Measurements from ENCODE around the gene TANGO6. TPM values are rescaled to one million over a fixed set of nuclear protein-coding genes. Genes with fewer than 3 reads are reported as not detected.

The TANGO6 gene
- total RNA-seq, 1 donor from 2014 or later = 31.0 TPM

DNA sequence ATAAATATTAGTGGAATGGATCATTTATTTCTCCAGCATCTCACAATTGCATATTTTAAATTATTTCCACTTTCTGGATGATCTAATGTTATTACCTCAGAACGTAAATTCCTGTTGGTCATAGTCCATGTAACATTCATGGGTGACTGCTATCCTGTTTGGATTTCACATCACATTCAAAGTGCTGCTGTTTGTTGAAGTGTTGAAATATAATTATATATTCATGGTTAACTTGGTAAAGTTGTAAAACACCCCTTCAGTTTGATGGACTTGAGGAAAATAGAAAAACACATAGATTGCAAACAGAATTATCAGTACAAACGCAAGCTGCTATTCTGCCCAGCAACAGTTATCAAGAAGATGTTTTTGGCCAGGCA lies 59.6 kb downstream of the TANGO6 start:
- FAIRE-seq (no peak), DNase-seq (ENCODE audit: low spot score in 2 of 2) (no peak)

DNA sequence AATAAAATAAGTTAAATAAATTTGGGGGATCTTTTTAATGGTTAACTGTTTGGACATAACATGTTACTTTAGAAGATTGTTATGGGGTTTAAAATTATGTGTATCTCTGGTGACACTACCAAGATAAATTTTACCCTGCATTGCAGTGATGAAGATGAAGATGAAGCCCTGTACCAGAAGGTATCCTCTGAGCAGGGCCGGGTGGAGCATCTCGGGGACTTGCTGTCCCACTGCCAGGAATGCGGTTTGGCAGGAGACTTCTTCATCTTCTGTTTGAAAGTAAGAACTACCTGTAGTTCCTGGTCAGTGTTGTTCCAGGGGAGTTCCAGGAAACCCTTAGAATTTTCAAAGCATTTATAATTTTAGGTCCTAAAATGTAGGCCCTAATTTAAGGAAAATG lies 64.0 kb downstream of the TANGO6 start:
- DNase-seq (ENCODE audit: low spot score in 2 of 2) (no peak), FAIRE-seq (no peak)

DNA sequence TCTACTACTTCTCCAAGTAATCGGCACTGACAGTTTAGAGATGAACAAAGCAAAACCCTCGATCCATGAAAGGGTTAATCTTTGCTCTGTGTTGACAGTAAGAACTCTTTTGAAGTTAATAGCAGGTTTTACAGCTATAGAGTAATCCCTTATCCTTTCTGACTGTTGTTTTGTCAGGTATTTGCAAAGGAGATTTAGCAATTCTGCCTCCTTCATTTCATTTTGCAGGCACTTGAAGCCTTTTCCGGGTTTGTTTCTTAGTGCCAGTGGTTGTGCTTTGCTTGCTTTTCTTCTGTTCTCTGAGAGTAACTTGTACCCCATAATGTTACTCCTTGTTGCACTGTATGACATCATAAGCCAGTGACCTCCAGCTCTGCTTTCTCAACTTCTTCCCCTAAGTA lies 64.5 kb downstream of the TANGO6 start:
- DNase-seq (ENCODE audit: low spot score in 2 of 2) (no peak), FAIRE-seq (no peak)

DNA sequence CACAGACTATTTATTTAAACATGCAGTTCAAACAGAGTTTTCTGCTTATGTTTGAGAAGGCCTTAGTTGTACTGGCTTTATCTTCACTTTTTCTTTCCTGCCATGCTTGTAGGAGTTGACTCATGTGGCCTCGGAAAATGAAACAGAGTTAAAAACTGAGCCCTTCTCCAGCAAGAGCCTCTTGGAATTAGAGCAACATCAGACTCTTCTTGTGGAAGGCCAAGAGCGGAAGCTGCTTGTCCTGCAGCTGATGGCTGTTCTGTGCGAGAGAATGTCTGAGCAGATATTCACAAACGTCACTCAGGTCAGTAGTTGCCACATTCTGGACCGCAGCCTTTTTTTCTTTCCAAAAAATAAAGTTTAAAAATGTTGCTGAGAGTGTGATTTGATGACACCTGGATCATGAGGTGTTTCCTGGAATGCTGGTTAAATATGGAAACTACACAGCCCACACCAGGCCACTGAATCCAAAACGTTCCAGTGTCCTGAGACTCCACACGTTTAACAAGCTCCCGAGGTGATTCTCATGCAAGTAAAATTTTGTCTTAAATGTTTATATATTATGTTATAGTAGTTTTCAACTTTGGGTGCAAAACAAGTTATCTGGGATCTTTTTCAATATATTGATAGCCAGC lies 65.9 kb downstream of the TANGO6 start:
- no peak for FAIRE-seq
- DNase-seq (ENCODE audit: low spot score in 2 of 2) = no peak

DNA sequence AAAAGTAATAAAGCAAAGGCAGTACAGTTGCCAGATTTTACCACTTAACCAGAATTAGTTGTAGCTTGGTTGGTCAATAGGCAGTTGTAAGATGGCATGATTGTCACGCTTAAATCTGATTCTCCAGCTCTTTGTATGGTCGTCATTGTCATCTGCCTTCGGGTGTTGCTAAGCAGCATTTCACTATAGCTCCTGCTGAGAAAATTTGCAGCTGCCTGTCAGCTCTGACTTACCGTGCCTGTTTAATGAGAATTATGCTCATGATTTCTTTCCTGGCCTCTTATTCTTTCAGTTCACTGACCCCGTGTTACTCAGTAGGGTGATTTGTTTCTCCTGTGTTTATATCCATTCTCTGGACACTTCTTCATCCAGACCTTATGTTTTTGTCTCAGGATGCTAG lies 66.7 kb downstream of the TANGO6 start:
- no peak for FAIRE-seq

DNA sequence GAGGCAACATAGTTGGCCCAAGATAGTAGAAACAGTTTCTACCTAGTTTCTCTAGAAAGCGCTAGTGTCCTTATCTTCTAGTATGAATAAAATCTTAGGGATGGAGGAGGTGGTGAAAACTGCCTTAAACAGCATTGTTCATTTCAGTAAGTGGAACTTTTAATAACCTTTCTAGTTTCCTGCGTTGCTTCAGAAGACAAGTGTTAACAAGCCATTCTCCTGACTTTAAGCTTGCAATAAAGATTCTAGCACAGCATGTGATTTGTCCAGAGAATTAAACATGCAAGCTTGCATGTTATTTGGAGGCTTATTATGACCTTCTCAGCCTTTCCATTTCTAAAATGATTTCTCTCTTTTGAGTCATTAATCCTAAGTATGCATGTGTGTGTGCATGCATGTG lies 72.3 kb downstream of the TANGO6 start:
- no peak for FAIRE-seq
- no peak for DNase-seq (ENCODE audit: low spot score in 2 of 2)

More for the DNA sequence above, 66.7 kb downstream of the TANGO6 start:
- DNase-seq (ENCODE audit: low spot score in 2 of 2) = no peak

DNA sequence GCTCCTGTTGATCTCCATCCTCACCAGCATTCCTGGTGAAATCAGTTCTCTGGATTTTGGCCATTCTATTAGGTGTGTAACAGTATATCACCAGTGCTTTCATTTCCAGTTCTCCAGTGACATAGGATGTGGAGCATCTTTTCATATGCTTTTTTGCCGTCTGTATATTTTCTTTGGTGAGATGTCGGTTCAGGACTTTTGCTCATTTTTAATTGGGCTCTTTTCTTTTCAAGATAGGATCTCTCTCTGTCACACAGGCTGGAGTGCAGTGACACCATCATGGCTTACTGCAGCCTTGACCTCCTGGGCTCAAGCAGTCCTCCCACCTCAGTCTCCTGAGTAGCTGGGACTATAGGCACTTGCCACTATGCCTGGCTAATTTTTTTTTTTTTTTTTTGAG lies 74.2 kb downstream of the TANGO6 start:
- FAIRE-seq (no peak), DNase-seq (ENCODE audit: low spot score in 2 of 2) (no peak)

DNA sequence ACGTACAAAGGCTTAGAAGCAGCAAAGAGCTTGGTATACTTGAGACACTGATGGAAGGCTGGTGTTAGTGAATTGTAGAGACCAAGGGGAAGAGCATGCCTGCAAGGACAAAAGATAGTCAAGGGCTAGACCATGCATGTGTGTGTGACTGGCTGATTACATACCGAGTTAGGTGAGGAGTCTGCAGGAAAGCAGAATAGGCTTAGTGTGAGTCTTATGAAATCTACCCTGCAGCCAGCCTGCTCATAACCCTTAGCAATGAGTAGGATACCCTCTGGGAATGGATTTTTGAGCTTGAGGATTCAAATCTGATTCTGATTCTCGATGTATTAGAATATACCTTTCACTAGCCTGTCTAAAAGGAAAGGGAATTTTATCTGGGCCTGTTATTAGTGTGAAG lies 77.0 kb downstream of the TANGO6 start:
- FAIRE-seq (no peak), DNase-seq (ENCODE audit: low spot score in 2 of 2) (no peak)

DNA sequence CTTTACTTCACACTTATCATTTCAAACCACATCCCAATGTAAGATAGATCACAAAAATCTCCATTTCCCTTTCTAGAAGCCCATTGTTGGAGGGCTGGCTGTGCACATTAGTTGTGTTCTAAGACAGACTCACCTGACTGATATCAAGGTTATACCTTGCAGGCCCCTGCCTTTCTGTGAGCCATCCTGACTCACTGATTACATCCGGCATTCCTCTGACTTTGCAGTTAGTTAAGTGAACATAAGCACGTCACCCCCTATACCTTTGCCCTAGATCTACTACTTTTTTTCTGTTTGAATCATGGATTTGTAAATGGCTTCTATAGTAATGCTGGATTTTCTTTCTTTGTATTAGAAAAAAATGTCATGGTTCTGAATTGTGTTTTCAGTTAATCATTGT lies 78.3 kb downstream of the TANGO6 start:
- no peak for FAIRE-seq
- DNase-seq (ENCODE audit: low spot score in 2 of 2) = no peak

DNA sequence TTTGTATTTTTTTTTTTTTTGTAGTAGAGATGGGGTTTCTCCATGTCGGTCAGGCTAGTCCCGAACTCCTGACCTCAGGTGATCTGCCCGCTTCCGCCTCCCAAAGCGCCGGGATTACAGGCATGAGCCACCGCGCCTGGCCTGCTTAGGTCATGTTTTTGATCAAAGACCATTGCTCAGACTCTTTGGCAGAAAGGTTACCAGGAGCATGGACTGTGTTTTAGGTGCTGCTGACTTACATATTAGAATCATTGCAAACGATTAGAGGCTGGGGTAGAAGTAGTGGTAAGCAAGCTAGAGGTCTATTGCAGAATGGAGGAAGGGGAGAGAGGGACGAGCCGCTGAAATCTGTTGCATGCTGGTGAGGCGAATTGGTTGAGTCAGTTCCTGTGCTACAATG lies 79.8 kb downstream of the TANGO6 start:
- FAIRE-seq = no peak
- no peak for DNase-seq (ENCODE audit: low spot score in 2 of 2)

DNA sequence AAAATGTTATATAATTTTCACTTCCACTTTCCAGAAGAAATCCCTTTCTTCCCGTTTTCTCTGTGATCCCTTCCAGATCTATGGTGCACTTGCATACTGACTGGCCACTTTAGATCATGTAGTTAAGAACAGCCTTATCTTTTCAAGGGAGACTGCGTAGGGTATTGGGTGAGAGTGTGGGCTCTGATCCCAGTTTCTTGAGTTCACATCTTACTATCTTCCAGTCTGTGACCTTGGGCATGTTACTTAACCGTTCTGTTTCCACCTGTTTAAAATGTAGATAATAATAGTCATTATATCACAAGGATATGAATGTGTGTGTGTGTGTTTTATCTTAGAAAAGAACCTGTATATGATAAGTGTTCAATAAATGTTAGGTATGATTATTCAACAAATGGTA lies 83.7 kb downstream of the TANGO6 start:
- DNase-seq (ENCODE audit: low spot score in 2 of 2) = no peak
- no peak for FAIRE-seq

DNA sequence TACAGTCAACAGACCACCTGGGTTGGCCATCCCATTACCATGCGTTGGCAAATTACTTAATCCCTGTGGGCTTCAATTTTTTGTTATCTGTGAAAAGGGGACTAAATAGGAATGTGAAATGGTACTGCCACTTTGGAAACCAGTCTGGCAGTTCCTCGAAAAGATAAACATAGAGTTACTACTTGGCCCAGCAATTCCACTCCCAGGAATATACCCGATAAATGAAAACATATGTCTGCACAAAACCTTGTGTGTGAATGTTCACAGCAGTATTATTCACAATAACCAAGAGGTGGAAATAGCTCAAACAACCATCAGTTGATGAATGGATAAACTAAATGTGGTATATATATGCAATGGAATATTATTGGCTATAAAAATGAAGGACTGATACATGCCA lies 87.9 kb downstream of the TANGO6 start:
- FAIRE-seq (no peak), DNase-seq (ENCODE audit: low spot score in 2 of 2) (no peak)

DNA sequence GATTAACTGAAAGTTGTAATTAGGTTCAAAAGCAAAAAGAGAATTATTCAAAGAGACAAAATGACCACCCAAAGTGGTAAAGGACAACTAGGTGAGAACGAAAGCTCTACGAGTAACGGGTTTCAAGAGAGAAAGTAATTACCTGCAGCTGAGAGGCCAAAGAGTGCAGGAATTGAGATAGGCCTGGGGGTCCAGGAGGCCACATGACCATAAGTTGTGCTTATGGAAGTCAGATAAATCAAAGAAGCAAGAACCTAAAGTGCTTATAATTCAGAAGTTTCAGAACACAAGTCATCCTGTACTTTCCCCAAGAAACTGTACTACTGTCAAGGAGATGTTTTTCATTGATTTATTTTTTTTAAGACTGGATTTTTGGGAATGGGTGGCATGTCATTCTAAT lies 91.1 kb downstream of the TANGO6 start:
- FAIRE-seq (no peak), DNase-seq (ENCODE audit: low spot score in 2 of 2) (no peak)

DNA sequence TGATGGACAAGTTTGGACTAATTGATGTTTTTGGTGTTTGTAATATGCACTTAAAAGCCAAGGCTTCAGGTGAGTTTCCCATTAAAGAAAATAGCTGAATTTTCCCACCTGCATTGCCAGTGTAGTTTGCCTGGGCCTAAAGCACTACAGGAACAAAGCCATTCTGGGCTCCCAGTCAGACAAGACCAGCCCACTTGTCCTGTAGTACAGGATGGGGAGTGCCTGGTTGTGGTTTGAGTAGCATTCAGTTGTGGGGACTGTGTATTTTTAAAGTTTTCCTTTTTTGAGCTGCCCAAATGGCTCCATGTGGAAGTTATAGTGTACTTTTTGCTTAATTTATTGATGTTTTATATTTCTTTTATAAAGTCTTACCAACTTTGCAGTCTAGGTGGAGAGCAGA lies 91.7 kb downstream of the TANGO6 start:
- no peak for FAIRE-seq
- DNase-seq (ENCODE audit: low spot score in 2 of 2) = no peak

DNA sequence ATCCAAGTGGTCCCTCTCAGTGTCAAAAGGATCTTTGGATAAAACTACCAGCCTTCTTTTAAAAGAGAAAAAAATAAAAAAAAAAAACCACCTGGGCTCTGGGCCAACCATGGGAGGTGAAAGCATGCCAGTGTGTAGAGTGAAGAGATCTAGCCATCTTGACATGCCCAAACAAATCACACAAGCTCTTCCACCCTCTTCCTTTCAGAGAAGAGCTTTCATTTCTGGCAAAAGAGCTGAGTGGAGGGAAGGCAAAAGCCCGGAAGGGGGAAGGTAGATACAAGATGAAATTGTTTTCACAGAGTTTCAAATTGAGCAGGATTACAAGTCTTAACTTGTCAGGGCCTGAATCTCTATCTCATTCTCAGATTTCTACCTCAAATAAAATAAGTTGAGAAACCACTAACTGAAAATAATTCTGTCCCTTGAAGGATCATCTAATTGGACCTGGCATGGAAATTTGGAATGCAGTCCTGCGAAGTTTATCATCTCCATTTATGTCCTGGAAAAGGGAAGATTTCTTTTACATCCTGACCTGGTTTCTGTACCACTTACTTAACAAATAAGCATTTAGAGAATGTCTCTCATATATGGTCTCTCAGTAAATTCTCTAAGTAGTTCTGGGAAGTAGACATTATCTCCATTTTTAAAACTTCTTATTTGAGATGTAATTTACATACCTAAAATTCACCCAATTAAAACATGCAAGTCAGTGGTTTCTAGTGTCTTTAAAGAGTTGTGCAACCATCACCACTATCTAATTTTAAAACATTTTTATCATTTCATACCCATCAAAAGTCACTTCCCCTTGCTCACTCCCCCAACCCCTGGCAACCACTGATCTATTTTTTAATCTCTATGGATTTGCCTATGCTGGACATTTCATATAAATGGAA lies 93.7 kb downstream of the TANGO6 start:
- FAIRE-seq (no peak), DNase-seq (ENCODE audit: low spot score in 2 of 2) (no peak)

DNA sequence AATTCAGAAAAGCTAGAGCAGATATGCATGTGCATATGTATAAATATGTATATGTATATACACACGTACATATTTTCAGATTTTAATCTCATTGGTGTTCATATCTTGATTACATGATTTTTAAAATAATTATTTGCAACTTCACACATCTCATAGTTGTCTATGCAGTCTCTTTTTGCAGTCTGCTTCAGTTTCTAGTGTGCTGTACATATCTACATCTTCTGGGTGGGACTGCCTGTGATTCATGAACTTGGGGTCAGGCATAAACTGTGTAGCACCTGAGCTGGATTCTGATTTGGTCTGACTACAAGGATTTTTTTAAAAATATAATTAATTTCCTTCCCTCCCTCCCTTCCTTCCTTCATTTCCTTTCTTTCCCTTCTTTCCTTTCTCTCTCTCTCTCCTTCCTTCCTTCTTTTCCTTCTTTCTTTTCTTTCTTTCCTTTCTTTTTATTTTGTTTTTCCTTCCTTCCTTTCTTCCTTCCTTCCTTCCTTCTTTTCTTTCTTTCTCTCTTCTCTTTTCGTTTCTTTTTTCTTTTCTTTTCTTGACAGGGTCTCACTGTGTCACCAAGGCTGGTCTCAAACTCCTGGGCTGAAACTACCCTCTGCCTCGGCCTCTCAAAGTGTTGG lies 96.5 kb downstream of the TANGO6 start:
- FAIRE-seq (no peak), DNase-seq (ENCODE audit: low spot score in 2 of 2) (no peak)

DNA sequence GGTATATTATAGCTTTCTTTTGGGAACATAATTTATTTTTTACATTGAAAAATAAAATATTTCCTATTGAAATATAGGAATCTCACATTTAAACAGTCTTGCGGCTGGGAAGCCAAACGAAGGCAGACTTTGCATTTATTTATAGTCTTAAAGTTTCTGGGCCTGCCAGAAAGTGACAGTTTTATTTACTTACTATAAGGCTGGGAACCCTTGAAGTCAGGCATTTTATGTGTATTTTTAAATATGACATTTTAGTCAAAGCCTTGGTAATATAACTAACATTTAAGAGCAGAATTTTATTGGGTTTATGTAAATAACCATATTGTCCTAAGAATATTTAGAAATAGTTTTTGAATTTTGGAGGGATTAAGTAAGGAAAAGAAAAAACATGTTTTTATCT lies 97.5 kb downstream of the TANGO6 start:
- DNase-seq (ENCODE audit: low spot score in 2 of 2) (no peak), FAIRE-seq (no peak)

DNA sequence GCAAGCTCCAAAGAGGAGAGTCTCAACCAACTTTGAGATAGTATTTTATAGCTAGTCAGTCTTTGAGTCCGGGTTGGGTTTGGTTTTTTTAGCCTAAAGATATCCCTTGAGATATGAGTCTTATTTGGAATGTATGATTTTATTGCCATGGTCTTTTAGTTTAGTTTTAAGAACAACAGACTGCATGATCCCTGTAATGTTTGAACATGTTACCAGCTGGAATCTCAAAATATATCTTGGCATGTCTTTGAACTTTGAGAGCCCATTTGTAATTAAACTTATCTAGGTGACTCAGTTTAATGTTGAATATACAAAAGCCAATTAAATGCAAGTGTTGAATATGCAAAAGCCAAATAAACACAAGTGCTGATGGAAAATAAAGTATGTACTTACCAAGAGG lies 100.6 kb downstream of the TANGO6 start:
- no peak for FAIRE-seq
- DNase-seq (ENCODE audit: low spot score in 2 of 2) = no peak

DNA sequence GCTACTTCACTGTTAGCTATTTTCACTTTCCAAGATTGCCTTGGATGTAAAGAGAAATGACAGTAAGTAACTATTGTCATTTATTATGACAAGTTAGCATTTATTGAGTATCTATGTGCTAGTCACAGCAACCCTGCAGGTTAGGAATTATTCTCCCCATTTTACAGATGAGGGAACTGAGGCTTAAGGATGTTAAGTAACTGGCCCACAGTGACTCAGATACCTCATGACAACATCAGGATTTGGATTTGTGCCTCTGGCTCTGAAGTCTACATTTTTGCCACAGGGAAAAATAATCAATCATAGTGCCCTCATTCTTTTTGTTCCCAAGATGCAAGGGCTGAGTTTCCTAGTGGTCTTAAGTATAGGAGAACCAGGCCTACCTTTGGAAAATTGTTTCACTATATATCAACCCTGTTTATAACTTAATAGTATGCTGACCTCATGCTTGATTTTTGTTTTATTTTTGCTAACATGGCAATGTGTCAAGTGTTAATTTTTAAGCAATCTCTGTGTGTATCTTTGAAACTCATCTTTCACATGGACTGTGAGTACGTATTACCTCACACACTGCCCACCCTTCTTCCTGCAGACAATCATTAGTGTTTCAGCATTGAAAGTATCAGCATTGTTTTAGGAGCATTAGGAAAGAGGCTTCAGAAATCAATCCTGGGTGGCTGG lies 105.0 kb downstream of the TANGO6 start:
- FAIRE-seq (no peak), DNase-seq (ENCODE audit: low spot score in 2 of 2) (no peak)

DNA sequence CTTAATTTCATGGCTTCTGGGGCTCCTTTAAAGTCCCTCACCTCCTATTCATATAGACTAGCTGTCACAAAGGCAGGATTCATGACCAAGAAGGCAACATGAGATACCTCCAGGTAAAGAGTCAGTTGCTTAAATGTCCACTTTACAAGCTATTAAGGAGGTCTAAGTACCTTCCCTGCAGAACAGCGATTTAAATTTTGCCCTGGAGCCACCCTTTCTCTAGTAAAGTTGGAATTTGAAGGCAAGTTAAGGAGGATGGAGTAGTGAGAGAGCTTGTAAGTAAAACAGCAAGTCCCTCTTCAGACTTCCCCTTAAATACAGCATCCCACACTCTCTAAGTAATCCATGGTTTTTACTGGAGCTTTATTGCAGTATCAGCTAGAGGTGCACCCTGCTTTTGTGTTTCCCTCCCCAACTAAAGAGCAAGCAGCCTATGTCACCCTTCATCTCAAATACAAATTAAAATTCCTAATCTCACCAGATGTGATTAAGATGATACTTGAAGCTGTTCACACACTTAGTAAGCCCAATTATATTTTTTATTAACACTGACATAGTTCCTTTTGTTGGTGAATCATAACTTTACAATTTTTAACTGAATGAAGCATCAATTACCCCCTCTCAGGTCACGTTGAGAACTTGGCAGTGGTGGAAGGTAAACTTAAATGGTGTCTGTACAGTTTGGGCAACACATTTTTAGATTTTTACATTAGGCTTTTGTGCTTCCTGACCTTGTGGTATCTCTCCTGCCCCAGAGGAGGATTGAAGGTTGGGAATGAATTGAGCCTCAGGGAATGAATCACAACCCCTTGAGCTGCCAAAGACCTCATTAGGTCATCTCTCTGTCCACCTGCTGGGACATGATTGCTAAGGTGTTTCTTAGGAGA lies 108.9 kb downstream of the TANGO6 start:
- FAIRE-seq = no peak

More for the DNA sequence above, 108.9 kb downstream of the TANGO6 start:
- no peak for DNase-seq (ENCODE audit: low spot score in 2 of 2)

Data from frontal cortex (tissue), 4 donors.